H1 (cell line): ENCODE results near the gene ORAI3. TPM values are rescaled to one million over a fixed set of nuclear protein-coding genes. Genes with fewer than 3 reads are reported as not detected.

Experiments
- CTCF ChIA-PET: fragments of 300-600 bp; sonication (Branson Sonifier 250); formaldehyde crosslinking; loops from one replicate; lab custom pipeline; 2021; ENCODE audit not compliant: partially characterized antibody; lab: Charles Lee
- POLR2A ChIA-PET: fragments of 300-600 bp; sonication (Branson Sonifier 250); formaldehyde crosslinking; loops from one replicate; lab custom pipeline; 2021; ENCODE audit warnings: inconsistent platforms; ENCODE audit not compliant: partially characterized antibody; lab: Charles Lee
- DNase-seq, 2 experiments: peaks; one replicate each; pipeline versions ENCODE4 v3.0.0 to v3.0.0-alpha.2; 2010 to 2022; ENCODE audit warnings: low spot score in 2 of 2, low read depth in 1 of 2, mixed read lengths in 1 of 2
- FAIRE-seq: peaks from 2 replicates; lab custom pipeline; 2011; peaks lifted over from hg19 to GRCh38; lab: Jason Lieb, UNC
- H2AFZ ChIP-seq: 2 replicates; pipeline ENCODE4 v1.8.1; 2012; ENCODE audit warnings: low read length, inconsistent platforms
- H2AK5ac ChIP-seq: 2 replicates; pipeline ENCODE4 v1.6.1; 2013; ENCODE audit warnings: low read depth, low read length
- H2BK120ac ChIP-seq: replicated peaks from 2 replicates; pipeline ENCODE3; 2013; ENCODE audit warnings: low read depth, low read length, inconsistent platforms
- H2BK12ac ChIP-seq: 2 replicates; pipeline ENCODE4 v1.6.1; 2013; ENCODE audit warnings: low read depth, low read length
- H2BK15ac ChIP-seq: 2 replicates; pipeline ENCODE4 v1.6.1; 2013; ENCODE audit warnings: low read length
- H2BK20ac ChIP-seq: 2 replicates; pipeline ENCODE4 v1.6.1; 2013; ENCODE audit warnings: low read length
- H2BK5ac ChIP-seq: 2 replicates; pipeline ENCODE4 v1.6.1; 2013; ENCODE audit warnings: low read depth, low read length
- H3K14ac ChIP-seq: 2 replicates; pipeline ENCODE4 v1.6.1; 2013; ENCODE audit warnings: inconsistent platforms; ENCODE audit not compliant: insufficient read length
- H3K18ac ChIP-seq: 2 replicates; pipeline ENCODE4 v1.6.1; 2013; ENCODE audit warnings: low read length; ENCODE audit errors: extremely low read depth
- H3K23ac ChIP-seq: 2 replicates; pipeline ENCODE4 v1.6.1; 2013; ENCODE audit warnings: inconsistent platforms; ENCODE audit not compliant: insufficient read length
- H3K23me2 ChIP-seq: 2 replicates; pipeline ENCODE4 v1.6.1; 2013; ENCODE audit warnings: low read depth, low read length
- H3K27ac ChIP-seq: 2 replicates; pipeline ENCODE4 v1.6.1; 2011; ENCODE audit warnings: low read depth, low read length, inconsistent platforms
- H3K27me3 ChIP-seq, 4 experiments: replicated peaks in 1 of 4; 1 replicate in 1 of 4; 2 replicates in 3 of 4; pipeline versions ENCODE4 v1.6.1 to v1.8.1; 2011 to 2013; ENCODE audit warnings: low read length in 3 of 4, mild to moderate bottlenecking in 3 of 4, inconsistent platforms in 2 of 4, mixed read lengths in 2 of 4, moderate library complexity in 1 of 4; ENCODE audit not compliant: control insufficient read depth in 3 of 4, insufficient read depth in 3 of 4; ENCODE audit errors: extremely low read depth in 1 of 4
- H3K36me3 ChIP-seq, 4 experiments: 2 replicates each; pipeline versions ENCODE4 v1.6.1 to v1.8.1; 2011 to 2013; ENCODE audit warnings: mild to moderate bottlenecking in 4 of 4, low read length in 3 of 4, moderate library complexity in 2 of 4, control low read depth in 1 of 4, inconsistent platforms in 1 of 4; ENCODE audit not compliant: insufficient read depth in 4 of 4, control insufficient read depth in 2 of 4
- H3K4ac ChIP-seq: replicated peaks from 2 replicates; pipeline ENCODE3; 2013; ENCODE audit warnings: low read length, low read depth, mixed read lengths, inconsistent platforms; ENCODE audit not compliant: insufficient read length
- H3K4me1 ChIP-seq, 4 experiments: replicated peaks in 1 of 4; 1 replicate in 1 of 4; 2 replicates in 3 of 4; pipeline versions ENCODE4 v1.6.1 to v1.8.1; 2011 to 2013; ENCODE audit warnings: low read length in 3 of 4, inconsistent platforms in 2 of 4, mixed read lengths in 1 of 4; ENCODE audit not compliant: insufficient read depth in 4 of 4, control insufficient read depth in 3 of 4
- H3K4me2 ChIP-seq, 2 experiments: 2 replicates each; pipeline versions ENCODE4 v1.6.1 to v1.8.1; 2011 to 2013; ENCODE audit warnings: low read depth in 2 of 2, low read length in 2 of 2, control low read depth in 1 of 2, inconsistent platforms in 1 of 2, mild to moderate bottlenecking in 1 of 2; ENCODE audit not compliant: insufficient read depth in 1 of 2
- H3K4me3 ChIP-seq, 4 experiments: fragments of 200-600, 300-600 bp in 1 of 4; sonication (generic), shearing (Covaris generic), sonication (Bioruptor Twin) in 1 of 4; 2 replicates each; pipeline versions ENCODE4 v1.5.1 to v1.8.1; 2011 to 2016; ENCODE audit warnings: low read length in 4 of 4, low read depth in 3 of 4, control low read depth in 2 of 4, inconsistent platforms in 2 of 4, mild to moderate bottlenecking in 2 of 4, mixed read lengths in 1 of 4, moderate library complexity in 1 of 4; ENCODE audit not compliant: insufficient read depth in 2 of 4; ENCODE audit errors: extremely low read depth in 1 of 4
- H3K56ac ChIP-seq: replicated peaks from 2 replicates; pipeline ENCODE3; 2013; ENCODE audit warnings: low read depth, mild to moderate bottlenecking, mixed read lengths, low read length, inconsistent platforms; ENCODE audit not compliant: insufficient read length
- H3K79me1 ChIP-seq: 2 replicates; pipeline ENCODE4 v1.6.1; 2013; ENCODE audit warnings: low read depth, low read length, control low read depth
- H3K79me2 ChIP-seq, 2 experiments: 2 replicates each; pipeline versions ENCODE4 v1.6.1 to v1.8.1; 2012 to 2013; ENCODE audit warnings: low read length in 2 of 2, mild to moderate bottlenecking in 2 of 2, inconsistent platforms in 1 of 2; ENCODE audit not compliant: insufficient read depth in 2 of 2, control insufficient read depth in 1 of 2
- H3K9ac ChIP-seq, 4 experiments: replicated peaks in 1 of 4; 1 replicate in 1 of 4; 2 replicates in 3 of 4; pipeline versions ENCODE4 v1.6.1 to v1.8.1; 2011 to 2013; ENCODE audit warnings: low read depth in 3 of 4, low read length in 3 of 4, control low read depth in 2 of 4, mild to moderate bottlenecking in 2 of 4, moderate library complexity in 2 of 4, inconsistent platforms in 1 of 4; ENCODE audit errors: extremely low read depth in 1 of 4
- H3K9me3 ChIP-seq, 2 experiments: 2 replicates each; pipeline versions ENCODE4 v1.6.1 to v1.8.1; 2012 to 2013; ENCODE audit warnings: mild to moderate bottlenecking in 2 of 2, moderate library complexity in 2 of 2, control low read depth in 1 of 2, inconsistent platforms in 1 of 2, low read depth in 1 of 2, low read length in 1 of 2, mixed read lengths in 1 of 2; ENCODE audit not compliant: insufficient read depth in 2 of 2
- H4K20me1 ChIP-seq, 2 experiments: replicated peaks in 1 of 2; 2 replicates each; pipeline versions ENCODE3 to v1.8.1; 2011 to 2013; ENCODE audit warnings: inconsistent platforms in 2 of 2, low read length in 2 of 2, mild to moderate bottlenecking in 1 of 2; ENCODE audit not compliant: insufficient read depth in 2 of 2, control insufficient read depth in 1 of 2
- H4K5ac ChIP-seq: 2 replicates; pipeline ENCODE4 v1.6.1; 2013; ENCODE audit warnings: low read length, low read depth, mixed read lengths, inconsistent platforms; ENCODE audit not compliant: insufficient read length
- H4K8ac ChIP-seq: 2 replicates; pipeline ENCODE4 v1.8.0; 2013; ENCODE audit warnings: mild to moderate bottlenecking, moderate library complexity, low read length, inconsistent platforms; ENCODE audit not compliant: insufficient read depth; ENCODE audit errors: extremely low read depth
- H4K91ac ChIP-seq: replicated peaks from 2 replicates; pipeline ENCODE3; 2013; ENCODE audit warnings: low read length, mixed read lengths, inconsistent platforms; ENCODE audit not compliant: insufficient read length
- EP300 ChIP-seq, 2 experiments: IDR thresholded peaks; 1 replicate in 1 of 2; 2 replicates in 1 of 2; pipeline ENCODE4 v1.6.1; 2011 to 2012; ENCODE audit warnings: low read depth in 2 of 2, low read length in 2 of 2, mild to moderate bottlenecking in 2 of 2, borderline replicate concordance in 1 of 2, inconsistent platforms in 1 of 2, moderate library complexity in 1 of 2
- HDAC2 ChIP-seq, 2 experiments: fragments of 300-600 bp in 1 of 2; sonication (generic) in 1 of 2; IDR thresholded peaks; 2 replicates each; pipeline ENCODE4 v1.6.1; 2011 to 2012; ENCODE audit warnings: low read depth in 2 of 2, low read length in 2 of 2, mild to moderate bottlenecking in 2 of 2, moderate library complexity in 2 of 2, borderline replicate concordance in 1 of 2, inconsistent platforms in 1 of 2
- POU5F1 ChIP-seq: IDR thresholded peaks from 2 replicates; pipeline ENCODE4 v1.6.1; 2011; ENCODE audit warnings: low read depth, mild to moderate bottlenecking, low read length, moderate library complexity
- SAP30 ChIP-seq: fragments of 300-600 bp; sonication (generic); IDR thresholded peaks from 2 replicates; pipeline ENCODE4 v1.7.1; 2012; ENCODE audit warnings: low read length, moderate library complexity, mild to moderate bottlenecking, inconsistent platforms; ENCODE audit not compliant: insufficient read depth, insufficient replicate concordance
- SIN3A ChIP-seq, 2 experiments: IDR thresholded peaks in 1 of 2; conservative IDR thresholded peaks in 1 of 2; 2 replicates each; pipeline ENCODE4 v1.6.1; 2011 to 2012; ENCODE audit warnings: low read length in 2 of 2, improper control_type of control experiment in 1 of 2, low read depth in 1 of 2, mild to moderate bottlenecking in 1 of 2
- SIX5 ChIP-seq: IDR thresholded peaks from 2 replicates; pipeline ENCODE4 v1.6.1; 2011; ENCODE audit warnings: mild to moderate bottlenecking, low read depth, low read length
- TAF7 ChIP-seq: optimal IDR thresholded peaks from 2 replicates; pipeline ENCODE3; 2011; ENCODE audit warnings: low read depth, mild to moderate bottlenecking, inconsistent platforms, low read length, moderate library complexity, borderline replicate concordance
- WGBS, 2 experiments: shearing (Covaris generic) in 1 of 2; methylation state at CpG; one replicate each; pipeline versions ENCODE4 v1.1.6 to v1.1.7; 2013 to 2015; ENCODE audit warnings: low lambda C conversion rate in 2 of 2, mixed read lengths in 2 of 2, inconsistent platforms in 1 of 2, low coverage in 1 of 2, missing lambda C conversion rate in 1 of 2; ENCODE audit not compliant: insufficient replicate concordance in 2 of 2, insufficient coverage in 1 of 2, insufficient read length in 1 of 2; ENCODE audit errors: extremely low coverage in 1 of 2, missing lambda C conversion rate in 1 of 2; 5-methylcytosine and 5-hydroxymethylcytosine counted together
- polyA plus RNA-seq, 7 experiments: library from polyadenylated mRNA; depleted of rRNA in 3 of 7; stranded (reverse) in 5 of 7; unstranded in 2 of 7; fragments of >200 nt in 5 of 7; fragments of 200-250 nt in 2 of 7; gene quantifications; 1 replicate in 5 of 7; 2 replicates in 1 of 7; 4 replicates in 1 of 7; pipeline versions ENCODE4 v1.2.1 to v1.2.3, GENCODE V29; 2011 to 2013; ENCODE audit warnings: missing spikeins in 2 of 7, mixed read lengths in 2 of 7
- total RNA-seq: library from RNA; stranded (reverse); fragmentation: NEBNext Ultra II Directional; extraction: Animal tissue kit (Norgen Biotek cat#: 25700); gene quantifications from 2 replicates; pipeline ENCODE4 v1.2.1, GENCODE V29; 2021

Gene ORAI3
- total and polyA plus RNA-seq, 2 of the 8 experiments (the other 6 are each of a cell fraction or from before 2014, with no cell fraction given), result 8.7 to 24.5 TPM

- no peak overlapping the region for H4K91ac ChIP-seq
- no peak overlapping the region for H3K4me2 ChIP-seq
- POLR2A ChIA-PET, result interaction anchor here (0.7 to 2.2 kb wide), 3 partner anchors 8 to 17 kb away, joined by 3 to 10 read pairs (median 5); partner anchors contain the start of genes HSD3B7 and SETD1A
- H3K4me3 ChIP-seq, result no peak overlapping the region
- peaks cover 2% of the 10 kb centered on the region; the same call in 1 of the 2 replicates for H3K23me2 ChIP-seq
- no peak for DNase-seq
- no peak overlapping the region for H2AK5ac ChIP-seq
- H3K18ac ChIP-seq, result no peak overlapping the region
- no peak for TF ChIP-seq POU5F1
- TF ChIP-seq TAF7, result no peak
- TF ChIP-seq SIN3A (conservative IDR thresholded peaks at IDR 0.05 in 1 of 2, IDR thresholded peaks at IDR 0.05 in 1 of 2; ENCODE audit: low read depth in 1 of 2, low read length in 2 of 2), result no peak
- no peak for TF ChIP-seq EP300 (IDR thresholded peaks at IDR 0.05; ENCODE audit: borderline replicate concordance in 1 of 2, low read depth in 2 of 2, low read length in 2 of 2)
- TF ChIP-seq SAP30, result no peak
- TF ChIP-seq HDAC2 (IDR thresholded peaks at IDR 0.05; ENCODE audit: borderline replicate concordance in 1 of 2, low read depth in 2 of 2, low read length in 2 of 2), result no peak
- TF ChIP-seq SIX5, result no peak
- H3K14ac ChIP-seq, result no peak overlapping the region
- H3K27me3 ChIP-seq, result no peaks in the 10 kb centered on the region
- WGBS, 2 experiments, result 87% methylated on average over 6 of the region's 6 CpGs; no CpG with 5 or more reads in 1 of the 2 experiments
- H4K8ac ChIP-seq, result no peak overlapping the region
- CTCF ChIA-PET, result interaction anchor here (0.6 to 4.7 kb wide), 3 partner anchors 9 to 402 kb away, joined by 4 to 26 read pairs (median 7); partner anchors contain the start of gene HSD3B7
- H3K23ac ChIP-seq, result no peak overlapping the region
- H3K79me2 ChIP-seq, result no peaks in the 10 kb centered on the region
- H3K27ac ChIP-seq, result no peak overlapping the region
- H3K4ac ChIP-seq, result no peak overlapping the region
- H3K9me3 ChIP-seq, result no peaks in the 10 kb centered on the region
- H3K4me1 ChIP-seq, result no peaks in the 10 kb centered on the region
- no peaks in the 10 kb centered on the region; the same call in 1 of the 2 replicates for H3K79me1 ChIP-seq
- H2BK20ac ChIP-seq, result no peak overlapping the region
- FAIRE-seq, result no peak
- H3K9ac ChIP-seq, result no peak overlapping the region
- H2BK12ac ChIP-seq, result no peak overlapping the region
- H3K56ac ChIP-seq, result no peak overlapping the region
- H3K36me3 ChIP-seq, result peaks cover 28 to 52% (median 49%) of the 10 kb centered on the region in 4 experiments
- H4K20me1 ChIP-seq, result peaks cover 1 to 15% of the 10 kb centered on the region in 2 experiments
- H2BK5ac ChIP-seq, result no peak overlapping the region
- H2BK120ac ChIP-seq, result no peak overlapping the region
- H2BK15ac ChIP-seq, result no peak overlapping the region
- no peak overlapping the region for H4K5ac ChIP-seq
- H2AFZ ChIP-seq, result no peak overlapping the region
These were observed 25.5 kb downstream of the ORAI3 start for GRCh38 chr16:30974348-30974747.
